ENCODE results near the gene HES4. TPM values are rescaled to one million over a fixed set of nuclear protein-coding genes. Genes with fewer than 3 reads are reported as not detected.
"Not testable (repeated sequence)": the region's sequence is repeated elsewhere in the genome, so short reads cannot be mapped to it uniquely, and the experiment has no call there.

HES4 gene
- total RNA-seq, 1 experiment from 2014 or later = 145 TPM

- H3K36me3 ChIP-seq (ENCODE audit: control insufficient read depth in 1 of 2, insufficient read depth in 2 of 2, low read length in 2 of 2); H3K27ac ChIP-seq (ENCODE audit: low read depth, low read length); H3K9me3 ChIP-seq (ENCODE audit: control insufficient read depth in 1 of 2, insufficient read depth in 1 of 2, low read depth in 1 of 2, low read length in 2 of 2); intact Hi-C loops (cut with micrococcal nuclease); H3K4me3 ChIP-seq (replicated peaks in 1 of 2; ENCODE audit: low read depth in 1 of 2, low read length in 2 of 2); ATAC-seq; BruUV-seq (replicated peaks); RAD21 ChIA-PET (ENCODE audit: low non-redundant PET in 1 of 2, low total read pairs in 2 of 2, uncharacterized antibody in 2 of 2, unreplicated experiment in 2 of 2); H4K20me1 ChIP-seq (ENCODE audit: insufficient read depth); H3K27me3 ChIP-seq (ENCODE audit: insufficient read depth, low read length); H3K9ac ChIP-seq (ENCODE audit: low read length); H2AFZ ChIP-seq (ENCODE audit: low read depth, low read length, poor library complexity, severe bottlenecking); DNase-seq (ENCODE audit: low read depth, low spot score); H3K9me2 ChIP-seq (ENCODE audit: insufficient read depth); H3K4me2 ChIP-seq (ENCODE audit: low read length): not testable (repeated sequence)
- ChIA-PET POLR2A (interaction anchor here (1.3 kb wide), 1 partner anchor 19 kb away, joined by 3 read pairs; the partner anchor contains the start of gene ISG15), CTCF (interaction anchor here (0.7 to 1.6 kb wide), 2 partner anchors 10 to 14 kb away, joined by 3 to 4 read pairs; no protein-coding TSS in a partner anchor)
- Histone ChIP-seq H3K4me1 (ENCODE audit: control insufficient read depth in 1 of 2, insufficient read depth in 2 of 2, low read length in 2 of 2) (peaks cover 3 to 22% of the 10 kb centered on the region in 2 experiments; a peak in 3 of 4 replicates), H3K79me2 (ENCODE audit: insufficient read depth, low read length) (peaks cover 22% of the 10 kb centered on the region)
Measured at GRCh38 chr1:994546-994945, 5.4 kb downstream of the HES4 start.

- no peaks in the 10 kb centered on the region for H3K9me2 ChIP-seq (ENCODE audit: insufficient read depth)
- H3K27ac ChIP-seq (ENCODE audit: low read depth, low read length) = no peak overlapping the region
- H3K9ac ChIP-seq (ENCODE audit: low read length) = no peak overlapping the region
- CTCF ChIA-PET = interaction anchor here (1.6 kb wide), 1 partner anchor 9 kb away, joined by 4 read pairs; no protein-coding TSS in a partner anchor
- H4K20me1 ChIP-seq (ENCODE audit: insufficient read depth) = peaks cover 7% of the 10 kb centered on the region; the same call in 1 of the 2 replicates
- no peaks in the 10 kb centered on the region for H3K36me3 ChIP-seq (ENCODE audit: control insufficient read depth in 1 of 2, insufficient read depth in 2 of 2, low read length in 2 of 2)
- no TSS peak for BruUV-seq (replicated peaks)
- POLR2A ChIA-PET = no interaction called here
- no peaks in the 10 kb centered on the region; a peak in 1 of 4 replicates for H3K9me3 ChIP-seq (ENCODE audit: control insufficient read depth in 1 of 2, insufficient read depth in 1 of 2, low read depth in 1 of 2, low read length in 2 of 2)
- peaks cover 13% of the 10 kb centered on the region; the same call in 1 of the 2 replicates for H3K79me2 ChIP-seq (ENCODE audit: insufficient read depth, low read length)
- intact Hi-C loops (cut with micrococcal nuclease) = no loop called here
- no peak for ATAC-seq
- no peaks in the 10 kb centered on the region for H3K27me3 ChIP-seq (ENCODE audit: insufficient read depth, low read length)
- H2AFZ ChIP-seq (ENCODE audit: low read depth, low read length, poor library complexity, severe bottlenecking) = no peak overlapping the region
- no peak for DNase-seq (ENCODE audit: low read depth, low spot score)
- H3K4me2 ChIP-seq (ENCODE audit: low read length) = no peak overlapping the region
- H3K4me3 ChIP-seq (replicated peaks in 1 of 2; ENCODE audit: low read depth in 1 of 2, low read length in 2 of 2) = no peak overlapping the region
- peaks cover 3 to 20% of the 10 kb centered on the region in 2 experiments; a peak in 3 of 4 replicates for H3K4me1 ChIP-seq (ENCODE audit: control insufficient read depth in 1 of 2, insufficient read depth in 2 of 2, low read length in 2 of 2)
- RAD21 ChIA-PET (ENCODE audit: low non-redundant PET in 1 of 2, low total read pairs in 2 of 2, uncharacterized antibody in 2 of 2, unreplicated experiment in 2 of 2) = no interaction called here
- TF ChIP-seq ELF1 (IDR thresholded peaks at IDR 0.05; ENCODE audit: borderline replicate concordance, low read depth) (no peak), SP1 (IDR thresholded peaks at IDR 0.05; ENCODE audit: low read depth) (no peak), ZFX (IDR thresholded peaks at IDR 0.05) (no peak), POLR2A (IDR thresholded peaks at IDR 0.05; ENCODE audit: borderline replicate concordance, extremely low read depth, insufficient read depth, insufficient read length) (no peak), ZNF274 (IDR thresholded peaks at IDR 0.05; ENCODE audit: low read depth, low read length) (no peak), ZBTB33 (IDR thresholded peaks at IDR 0.05; ENCODE audit: extremely low read depth, insufficient replicate concordance, low read length) (no peak), CTCF (IDR thresholded peaks at IDR 0.05 in 2 of 3, conservative IDR thresholded peaks at IDR 0.05 in 1 of 3; ENCODE audit: borderline replicate concordance in 1 of 3, insufficient read depth in 1 of 3, low read depth in 2 of 3, low read length in 2 of 3) (no peak), POLR2AphosphoS5 (IDR thresholded peaks at IDR 0.05; ENCODE audit: low read depth, low read length) (no peak), TCF7L2 (IDR thresholded peaks at IDR 0.05; ENCODE audit: borderline replicate concordance, extremely low read depth, insufficient read depth, insufficient read length) (no peak), REST (IDR thresholded peaks at IDR 0.05; ENCODE audit: low read depth) (no peak), FOSL1 (IDR thresholded peaks at IDR 0.05; ENCODE audit: low read depth) (no peak)
Measured at GRCh38 chr1:993379-993995, 6.4 kb downstream of the HES4 start.

All from HCT116 (cell line).